Neural cell (in vitro differentiated cells): ENCODE data around the gene CDH12.

Experiments
- CTCF ChIP-seq: fragments of 450-650 bp; IDR thresholded peaks from 2 replicates; pipeline ENCODE4 v1.5.1; 2014; ENCODE audit warnings: antibody characterized with exemption, mild to moderate bottlenecking, moderate library complexity; ENCODE audit not compliant: poor library complexity, severe bottlenecking
- EP300 ChIP-seq: fragments of 450-650 bp; conservative IDR thresholded peaks from 2 replicates; pipeline ENCODE4 v1.6.1; 2014; ENCODE audit warnings: antibody characterized with exemption, mild to moderate bottlenecking, moderate library complexity; ENCODE audit not compliant: poor library complexity, severe bottlenecking

GRCh38 chr5:22316294-22316693, 536.9 kb downstream of the CDH12 start:
- TF ChIP-seq CTCF (no peak), EP300 (no peak)
